Endothelial cell of umbilical vein (primary cell): ENCODE data around the gene PTPN14. TPM values are rescaled to one million over a fixed set of nuclear protein-coding genes. Genes with fewer than 3 reads are reported as not detected.
"Not testable (repeated sequence)": the region's sequence is repeated elsewhere in the genome, so short reads cannot be mapped to it uniquely, and the experiment has no call there.

ENCODE experiments used
- BruUV-seq: library from RNA; stranded (reverse); fragments of 400-500 nt; replicated peaks from 2 replicates; lab custom pipeline; 2021; lab: Mats Ljungman, UMichigan
- CTCF ChIA-PET: fragments of 300-600, 350-600 bp; sonication (Branson Sonifier 250); formaldehyde crosslinking; loops from one replicate; lab custom pipeline; 2021; ENCODE audit warnings: antibody characterized with exemption, inconsistent platforms; lab: Charles Lee
- POLR2A ChIA-PET: fragments of 300-600, 350-600 bp; sonication (Branson Sonifier 250); formaldehyde crosslinking; loops from one replicate; lab custom pipeline; 2021; ENCODE audit warnings: antibody characterized with exemption, inconsistent platforms; lab: Charles Lee
- DNase-seq: peaks from one replicate; pipeline ENCODE4 v3.0.0-alpha.2; 2011; ENCODE audit warnings: low read depth, low spot score
- FAIRE-seq: peaks from 2 replicates; lab custom pipeline; 2011; peaks lifted over from hg19 to GRCh38; lab: Jason Lieb, UNC
- H2AFZ ChIP-seq: 2 replicates; pipeline ENCODE4 v1.6.0; 2012; ENCODE audit warnings: low read depth, low read length, control low read depth, inconsistent platforms
- H3K27ac ChIP-seq: 2 replicates; pipeline ENCODE4 v1.5.1; 2011; ENCODE audit warnings: low read depth, mild to moderate bottlenecking, control low read depth, low read length, moderate library complexity; ENCODE audit not compliant: insufficient read depth
- H3K27me3 ChIP-seq, 2 experiments: 2 replicates each; pipeline versions ENCODE4 v1.6.0 to v1.6.1; 2011; ENCODE audit warnings: low read length in 2 of 2, mixed read lengths in 1 of 2; ENCODE audit not compliant: control insufficient read depth in 2 of 2, insufficient read depth in 2 of 2
- H3K36me3 ChIP-seq, 2 experiments: 2 replicates in 1 of 2; 3 replicates in 1 of 2; pipeline ENCODE4 v1.5.1; 2011; ENCODE audit warnings: low read length in 2 of 2, mild to moderate bottlenecking in 1 of 2, moderate library complexity in 1 of 2; ENCODE audit not compliant: control insufficient read depth in 2 of 2, insufficient read depth in 2 of 2; ENCODE audit errors: extremely low read depth in 1 of 2
- H3K4me1 ChIP-seq: 3 replicates; pipeline ENCODE4 v1.5.1; 2011; ENCODE audit warnings: mild to moderate bottlenecking, low read length; ENCODE audit not compliant: control insufficient read depth, insufficient read depth; ENCODE audit errors: extremely low read depth
- H3K4me2 ChIP-seq: 2 replicates; pipeline ENCODE4 v1.6.1; 2011; ENCODE audit warnings: low read length, control low read depth, mixed read lengths; ENCODE audit not compliant: insufficient read depth
- H3K4me3 ChIP-seq, 3 experiments: fragments of 200-600 bp in 1 of 3; sonication (generic), shearing (Covaris generic) in 1 of 3; replicated peaks in 1 of 3; 2 replicates each; pipeline ENCODE4 v1.5.1; 2011 to 2016; ENCODE audit warnings: control low read depth in 3 of 3, low read length in 3 of 3, mild to moderate bottlenecking in 2 of 3, inconsistent platforms in 1 of 3, low read depth in 1 of 3, moderate library complexity in 1 of 3; ENCODE audit not compliant: insufficient read depth in 1 of 3
- H3K79me2 ChIP-seq: 2 replicates; pipeline ENCODE4 v1.6.0; 2012; ENCODE audit warnings: low read length, inconsistent platforms; ENCODE audit not compliant: control insufficient read depth, insufficient read depth
- H3K9ac ChIP-seq: replicated peaks from 2 replicates; pipeline ENCODE3; 2011; ENCODE audit warnings: low read length, control low read depth; ENCODE audit not compliant: insufficient read depth; ENCODE audit errors: extremely low read depth
- H3K9me1 ChIP-seq: replicated peaks from 3 replicates; pipeline ENCODE4 v1.6.0; 2011; ENCODE audit warnings: mild to moderate bottlenecking, low read length; ENCODE audit not compliant: control insufficient read depth, insufficient read depth; ENCODE audit errors: extremely low read depth
- H3K9me3 ChIP-seq: replicated peaks from 2 replicates; pipeline ENCODE4 v1.5.1; 2012; ENCODE audit warnings: low read length, inconsistent platforms; ENCODE audit not compliant: control insufficient read depth, insufficient read depth
- H4K20me1 ChIP-seq: replicated peaks from 2 replicates; pipeline ENCODE3; 2011; ENCODE audit warnings: mild to moderate bottlenecking, low read length; ENCODE audit not compliant: control insufficient read depth, insufficient read depth; ENCODE audit errors: extremely low read depth
- MYC ChIP-seq: IDR thresholded peaks from one replicate; pipeline ENCODE4 v1.6.1; 2011; ENCODE audit warnings: mild to moderate bottlenecking, low read depth, low read length
- POLR2AphosphoS5 ChIP-seq: IDR thresholded peaks from 2 replicates; pipeline ENCODE4 v1.6.1; 2012; ENCODE audit warnings: low read depth, mild to moderate bottlenecking, control low read depth, low read length, moderate library complexity; ENCODE audit not compliant: insufficient read depth
- dilution Hi-C: fragments of 300-500 bp; cut with MboI; formaldehyde crosslinking; loops from one replicate; pipeline ENCODE4 v1.15.0; 2019; ENCODE audit warnings: low sequenced_read_pairs; ENCODE audit not compliant: extremely low pct_ligation_motif_present
- intact Hi-C: fragments of 100-400 bp; cut with micrococcal nuclease; formaldehyde crosslinking; loops from one replicate; pipeline ENCODE4 v1.10.0; 2022
- polyA plus RNA-seq, 4 experiments: library from polyadenylated mRNA; depleted of rRNA in 3 of 4; stranded (reverse) in 3 of 4; unstranded in 1 of 4; fragments of >200 nt; gene quantifications; 2 replicates each; pipeline versions ENCODE4 v1.2.1 to v1.2.3, GENCODE V29; 2011 to 2012; ENCODE audit warnings: missing spikeins in 1 of 4
- total RNA-seq: library from RNA; stranded (reverse); gene quantifications from 2 replicates; pipeline ENCODE4 v1.2.3, GENCODE V29; 2021
- TF ChIP-seq, protein P1 (sequence below), 2 donors: IDR thresholded peaks; 1 replicate in 1 of 2; 2 replicates in 1 of 2; pipeline ENCODE4 v1.5.1; 2011; ENCODE audit warnings: low read length in 2 of 2, mild to moderate bottlenecking in 2 of 2, moderate library complexity in 2 of 2, control low read depth in 1 of 2, inconsistent platforms in 1 of 2, low read depth in 1 of 2; ENCODE audit not compliant: insufficient read depth in 1 of 2; ENCODE audit errors: extremely low read depth in 1 of 2

The PTPN14 gene
- total and polyA plus RNA-seq, 2 donors (not counting 3 experiments of a cell fraction or from before 2014, with no cell fraction given), result 18.5 to 93.0 TPM

DNA sequence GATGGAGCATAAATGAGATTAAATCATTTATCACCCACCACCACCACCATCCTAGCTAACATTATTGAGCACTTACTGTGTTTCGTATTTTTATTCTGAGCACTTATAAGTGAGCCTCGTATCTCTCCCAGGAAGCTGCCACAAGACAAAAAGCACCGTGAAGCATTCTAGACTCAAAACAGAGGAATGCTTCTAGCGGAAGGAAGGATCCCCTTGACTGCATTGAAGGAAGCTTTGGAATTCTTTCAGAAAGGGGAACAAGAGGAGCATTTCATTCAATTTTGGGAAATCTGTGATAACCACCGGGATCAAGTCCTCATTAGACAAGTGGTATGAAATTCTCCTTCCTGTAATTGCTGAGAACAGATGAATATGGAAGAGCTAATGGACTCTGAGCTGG is 66.3 kb downstream of the PTPN14 start:
- Histone ChIP-seq H2AFZ (no peak overlapping the region), H3K36me3 (no peaks in the 10 kb centered on the region), H3K9me1 (no peaks in the 10 kb centered on the region), H3K4me2 (no peak overlapping the region), H4K20me1 (peaks cover 9% of the 10 kb centered on the region), H3K9ac (no peak overlapping the region), H3K9me3 (no peaks in the 10 kb centered on the region), H3K4me1 (no peaks in the 10 kb centered on the region), H3K27me3 (no peaks in the 10 kb centered on the region), H3K79me2 (peaks cover 86% of the 10 kb centered on the region), H3K4me3 (no peak overlapping the region), H3K27ac (no peak overlapping the region)
- ChIA-PET POLR2A (no interaction called here), CTCF (interaction anchor here (1.9 kb wide), 1 partner anchor 9 kb away, joined by 6 read pairs; no protein-coding TSS in a partner anchor)
- no TSS peak for BruUV-seq
- no peak for DNase-seq
- FAIRE-seq, result no peak
- intact Hi-C loops, result no loop called here
- dilution Hi-C loops, result no loop called here
- TF ChIP-seq, protein P1, sequence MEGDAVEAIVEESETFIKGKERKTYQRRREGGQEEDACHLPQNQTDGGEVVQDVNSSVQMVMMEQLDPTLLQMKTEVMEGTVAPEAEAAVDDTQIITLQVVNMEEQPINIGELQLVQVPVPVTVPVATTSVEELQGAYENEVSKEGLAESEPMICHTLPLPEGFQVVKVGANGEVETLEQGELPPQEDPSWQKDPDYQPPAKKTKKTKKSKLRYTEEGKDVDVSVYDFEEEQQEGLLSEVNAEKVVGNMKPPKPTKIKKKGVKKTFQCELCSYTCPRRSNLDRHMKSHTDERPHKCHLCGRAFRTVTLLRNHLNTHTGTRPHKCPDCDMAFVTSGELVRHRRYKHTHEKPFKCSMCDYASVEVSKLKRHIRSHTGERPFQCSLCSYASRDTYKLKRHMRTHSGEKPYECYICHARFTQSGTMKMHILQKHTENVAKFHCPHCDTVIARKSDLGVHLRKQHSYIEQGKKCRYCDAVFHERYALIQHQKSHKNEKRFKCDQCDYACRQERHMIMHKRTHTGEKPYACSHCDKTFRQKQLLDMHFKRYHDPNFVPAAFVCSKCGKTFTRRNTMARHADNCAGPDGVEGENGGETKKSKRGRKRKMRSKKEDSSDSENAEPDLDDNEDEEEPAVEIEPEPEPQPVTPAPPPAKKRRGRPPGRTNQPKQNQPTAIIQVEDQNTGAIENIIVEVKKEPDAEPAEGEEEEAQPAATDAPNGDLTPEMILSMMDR (IDR thresholded peaks at IDR 0.05; ENCODE audit: extremely low read depth in 1 of 2, insufficient read depth in 1 of 2, low read depth in 1 of 2, low read length in 2 of 2), result no peak
- no peak for TF ChIP-seq MYC
- TF ChIP-seq POLR2AphosphoS5, result no peak

DNA sequence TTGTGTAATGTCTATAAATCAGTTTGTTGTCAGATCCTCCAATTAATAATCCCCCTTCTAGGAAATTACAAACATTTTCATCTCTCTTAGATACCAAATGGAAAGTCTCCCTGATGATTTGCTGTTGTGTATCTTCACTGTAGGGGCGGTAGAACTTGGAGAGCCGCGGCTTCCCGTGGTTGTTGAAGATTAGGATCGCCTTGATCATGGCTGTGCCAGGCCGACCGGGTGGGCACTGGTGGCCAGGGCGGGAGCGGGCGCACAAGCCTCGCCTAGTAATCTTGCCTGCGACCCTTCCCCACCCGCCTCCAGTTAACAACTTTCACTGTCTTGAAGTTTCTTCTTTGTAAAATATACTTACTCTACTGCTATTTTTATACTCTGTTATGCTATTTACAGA is 68.2 kb downstream of the PTPN14 start:
- BruUV-seq, H3K4me3 ChIP-seq, H2AFZ ChIP-seq, H3K4me1 ChIP-seq, intact Hi-C loops, H3K36me3 ChIP-seq, H4K20me1 ChIP-seq, H3K9me1 ChIP-seq, H3K4me2 ChIP-seq, H3K9ac ChIP-seq, dilution Hi-C loops, DNase-seq, H3K27me3 ChIP-seq, CTCF ChIA-PET, H3K27ac ChIP-seq, POLR2A ChIA-PET, H3K9me3 ChIP-seq, FAIRE-seq: not testable (repeated sequence)
- H3K79me2 ChIP-seq, result peaks cover 84% of the 10 kb centered on the region

DNA sequence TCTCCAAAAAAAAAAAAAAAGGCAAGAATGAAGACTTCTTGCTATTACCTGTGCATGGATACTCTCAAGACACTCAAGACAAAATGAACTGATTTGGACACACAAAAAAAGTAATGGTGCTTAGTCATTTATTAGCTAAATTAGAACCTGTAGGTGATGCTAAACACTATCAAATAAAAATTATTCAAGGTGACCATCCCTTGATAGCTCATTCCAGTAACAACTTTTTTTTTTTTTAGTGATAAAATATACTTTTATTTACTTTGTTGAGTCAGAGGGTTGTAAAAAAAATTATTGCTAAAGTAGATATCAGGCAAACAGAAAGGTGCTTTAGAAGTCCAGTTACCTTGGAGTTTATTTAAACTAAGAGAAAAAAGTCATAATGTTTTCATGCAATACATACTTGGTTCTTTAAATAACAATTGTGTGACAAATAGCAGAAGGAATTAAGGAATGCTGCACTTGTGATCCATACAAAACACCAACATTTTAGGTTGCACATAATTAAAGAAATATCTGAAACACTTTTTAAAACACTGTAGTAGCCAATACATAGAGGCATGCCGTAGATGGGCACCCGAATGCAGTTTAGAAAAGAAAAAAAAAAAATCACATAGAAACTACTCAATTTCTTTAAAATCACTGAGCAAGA is 69.3 kb downstream of the PTPN14 start:
- ChIA-PET POLR2A (interaction anchor here (0.7 kb wide), 1 partner anchor 241 kb away, joined by 3 read pairs; no protein-coding TSS in a partner anchor), CTCF (interaction anchor here (0.8 to 1.6 kb wide), 3 partner anchors 9 to 67 kb away, joined by 3 to 7 read pairs (median 5); no protein-coding TSS in a partner anchor)
- H2AFZ ChIP-seq, BruUV-seq, intact Hi-C loops, FAIRE-seq, H4K20me1 ChIP-seq, dilution Hi-C loops, H3K4me2 ChIP-seq, H3K9me3 ChIP-seq, H3K27me3 ChIP-seq, DNase-seq, H3K9me1 ChIP-seq, H3K27ac ChIP-seq, H3K4me1 ChIP-seq, H3K9ac ChIP-seq, H3K36me3 ChIP-seq, H3K4me3 ChIP-seq: not testable (repeated sequence)
- H3K79me2 ChIP-seq, result peaks cover 84% of the 10 kb centered on the region
